ENCODE measurements around the gene KRTAP3-1. TPM values are rescaled to one million over a fixed set of nuclear protein-coding genes. Genes with fewer than 3 reads are reported as not detected.

Gene KRTAP3-1
- total and polyA plus RNA-seq, 2 donors from 2014 or later = not detected

DNA sequence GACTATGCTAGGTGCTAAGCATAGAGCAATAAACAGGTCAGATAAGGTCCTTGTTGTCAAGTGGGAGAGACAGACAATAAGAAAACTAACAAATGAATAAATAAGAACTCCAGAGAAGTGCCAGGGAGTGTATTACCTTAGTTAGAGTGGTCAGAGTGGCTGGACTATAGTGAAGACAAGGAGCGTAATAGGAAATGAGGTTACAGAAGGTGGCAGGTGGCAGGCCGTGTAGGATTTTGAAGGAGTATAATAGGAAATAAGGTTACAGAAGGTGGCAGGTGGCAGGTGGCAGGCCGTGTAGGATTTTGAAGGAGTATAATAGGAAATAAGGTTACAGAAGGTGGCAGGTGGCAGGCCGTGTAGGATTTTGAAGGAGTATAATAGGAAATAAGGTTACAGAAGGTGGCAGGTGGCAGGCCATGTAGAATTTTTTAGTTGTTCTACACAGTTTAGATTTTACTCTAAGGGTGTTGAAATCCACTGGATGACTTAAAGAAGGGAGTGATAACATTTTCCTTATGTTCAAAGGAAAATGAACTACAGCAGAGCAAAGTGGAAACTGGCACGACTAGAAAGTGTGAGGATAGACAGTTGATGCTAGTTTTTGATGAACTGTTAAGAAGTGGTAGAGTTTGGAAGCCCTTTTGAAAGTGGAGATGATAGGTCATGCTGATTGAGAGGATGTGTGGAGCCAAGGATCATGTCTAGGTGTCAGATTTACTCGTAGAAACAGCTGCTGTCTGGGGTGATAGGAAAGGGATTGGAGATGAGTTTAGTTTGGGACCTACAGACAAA lies 3.6 kb upstream of the KRTAP3-1 start:
- FAIRE-seq = no peak
- no peaks in the 10 kb centered on the region for H3K9me3 ChIP-seq (ENCODE audit: control insufficient read depth in 2 of 3, insufficient read depth in 1 of 3, low read length in 3 of 3)

DNA sequence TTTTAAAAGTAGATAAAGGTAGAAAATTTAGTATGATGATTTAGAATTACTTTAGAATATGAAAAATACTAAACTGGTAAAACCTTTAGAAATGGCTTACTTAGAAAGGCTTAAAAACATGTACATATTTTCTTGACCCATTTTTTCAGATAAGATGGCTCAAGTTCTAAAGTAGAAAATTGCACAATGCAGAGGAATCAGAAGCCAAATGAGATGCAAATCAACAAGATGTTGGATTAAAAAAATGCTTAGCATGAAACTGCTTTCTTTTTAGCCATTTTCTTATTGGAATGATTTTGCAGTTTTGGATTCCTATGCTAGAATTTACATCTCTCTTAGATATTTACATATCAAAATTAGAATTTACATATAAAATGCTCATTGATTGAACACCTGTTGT lies 1.5 kb upstream of the KRTAP3-1 start:
- H3K4me1 ChIP-seq (ENCODE audit: control insufficient read depth in 2 of 3, insufficient read depth in 2 of 3, low read depth in 1 of 3, low read length in 3 of 3) = no peaks in the 10 kb centered on the region
- no peaks in the 10 kb centered on the region for H3K27me3 ChIP-seq (ENCODE audit: control insufficient read depth, insufficient read depth, low read length)
- no peak for FAIRE-seq
- no peak for DNase-seq
- no peak overlapping the region for H3K4me3 ChIP-seq (ENCODE audit: low read length in 3 of 3)
- no peak overlapping the region for H3K27ac ChIP-seq (ENCODE audit: low read depth in 2 of 2, low read length in 2 of 2)
- H3K9ac ChIP-seq (ENCODE audit: low read length in 3 of 3) = no peak overlapping the region
- TF ChIP-seq, protein P1, sequence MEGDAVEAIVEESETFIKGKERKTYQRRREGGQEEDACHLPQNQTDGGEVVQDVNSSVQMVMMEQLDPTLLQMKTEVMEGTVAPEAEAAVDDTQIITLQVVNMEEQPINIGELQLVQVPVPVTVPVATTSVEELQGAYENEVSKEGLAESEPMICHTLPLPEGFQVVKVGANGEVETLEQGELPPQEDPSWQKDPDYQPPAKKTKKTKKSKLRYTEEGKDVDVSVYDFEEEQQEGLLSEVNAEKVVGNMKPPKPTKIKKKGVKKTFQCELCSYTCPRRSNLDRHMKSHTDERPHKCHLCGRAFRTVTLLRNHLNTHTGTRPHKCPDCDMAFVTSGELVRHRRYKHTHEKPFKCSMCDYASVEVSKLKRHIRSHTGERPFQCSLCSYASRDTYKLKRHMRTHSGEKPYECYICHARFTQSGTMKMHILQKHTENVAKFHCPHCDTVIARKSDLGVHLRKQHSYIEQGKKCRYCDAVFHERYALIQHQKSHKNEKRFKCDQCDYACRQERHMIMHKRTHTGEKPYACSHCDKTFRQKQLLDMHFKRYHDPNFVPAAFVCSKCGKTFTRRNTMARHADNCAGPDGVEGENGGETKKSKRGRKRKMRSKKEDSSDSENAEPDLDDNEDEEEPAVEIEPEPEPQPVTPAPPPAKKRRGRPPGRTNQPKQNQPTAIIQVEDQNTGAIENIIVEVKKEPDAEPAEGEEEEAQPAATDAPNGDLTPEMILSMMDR (IDR thresholded peaks at IDR 0.05; ENCODE audit: borderline replicate concordance, extremely low read depth, insufficient read depth) = no peak
- H3K9me3 ChIP-seq (ENCODE audit: control insufficient read depth in 2 of 3, insufficient read depth in 1 of 3, low read length in 3 of 3) = no peaks in the 10 kb centered on the region
- no peaks in the 10 kb centered on the region for H3K36me3 ChIP-seq (ENCODE audit: control insufficient read depth in 2 of 3, insufficient read depth in 3 of 3, low read length in 3 of 3)
- intact Hi-C loops (cut with DNase I) = no loop called here

More for the DNA sequence above, 3.6 kb upstream of the KRTAP3-1 start:
- Histone ChIP-seq H3K9ac (ENCODE audit: low read length in 3 of 3) (no peak overlapping the region), H3K36me3 (ENCODE audit: control insufficient read depth in 2 of 3, insufficient read depth in 3 of 3, low read length in 3 of 3) (no peaks in the 10 kb centered on the region), H3K4me3 (ENCODE audit: low read length in 3 of 3) (no peak overlapping the region), H3K27ac (ENCODE audit: low read depth in 2 of 2, low read length in 2 of 2) (no peak overlapping the region), H3K4me1 (ENCODE audit: control insufficient read depth in 2 of 3, insufficient read depth in 2 of 3, low read depth in 1 of 3, low read length in 3 of 3) (no peaks in the 10 kb centered on the region), H3K27me3 (ENCODE audit: control insufficient read depth, insufficient read depth, low read length) (no peaks in the 10 kb centered on the region)
- TF ChIP-seq, protein P1 (IDR thresholded peaks at IDR 0.05; ENCODE audit: borderline replicate concordance, extremely low read depth, insufficient read depth) = no peak
- intact Hi-C loops (cut with DNase I) = no loop called here
- no peak for DNase-seq

DNA sequence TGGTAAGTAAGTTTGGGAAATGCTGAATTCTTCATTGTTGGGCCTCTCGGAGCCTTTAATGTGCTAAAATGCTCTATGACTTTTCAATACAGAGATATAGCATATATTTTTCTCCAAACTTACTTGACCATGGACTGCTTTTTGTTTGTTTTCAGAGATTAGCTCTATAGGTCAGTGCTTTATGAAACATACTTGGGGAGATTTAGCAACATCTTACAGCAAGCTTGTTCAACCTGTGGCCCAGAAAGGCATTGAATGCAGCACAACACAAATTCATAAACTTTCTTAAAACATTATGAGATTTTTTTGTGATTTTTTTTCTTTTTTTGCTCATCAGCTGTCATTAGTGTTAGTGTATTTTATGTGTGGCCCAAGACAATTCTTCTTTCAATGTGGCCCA lies 1.0 kb upstream of the KRTAP3-1 start:
- intact Hi-C loops (cut with DNase I) = no loop called here
- Histone ChIP-seq H3K9me3 (ENCODE audit: control insufficient read depth in 2 of 3, insufficient read depth in 1 of 3, low read length in 3 of 3) (no peaks in the 10 kb centered on the region), H3K4me1 (ENCODE audit: control insufficient read depth in 2 of 3, insufficient read depth in 2 of 3, low read depth in 1 of 3, low read length in 3 of 3) (no peaks in the 10 kb centered on the region), H3K27ac (ENCODE audit: low read depth in 2 of 2, low read length in 2 of 2) (no peak overlapping the region), H3K4me3 (ENCODE audit: low read length in 3 of 3) (no peak overlapping the region), H3K27me3 (ENCODE audit: control insufficient read depth, insufficient read depth, low read length) (no peaks in the 10 kb centered on the region), H3K9ac (ENCODE audit: low read length in 3 of 3) (no peak overlapping the region), H3K36me3 (ENCODE audit: control insufficient read depth in 2 of 3, insufficient read depth in 3 of 3, low read length in 3 of 3) (no peaks in the 10 kb centered on the region)
- FAIRE-seq = no peak
- DNase-seq = no peak
- TF ChIP-seq, protein P1 (IDR thresholded peaks at IDR 0.05; ENCODE audit: borderline replicate concordance, extremely low read depth, insufficient read depth) = no peak
